NCI-H524 (cell line): ENCODE measurements around the gene RANBP3.
"Not testable (repeated sequence)": the region's sequence is repeated elsewhere in the genome, so short reads cannot be mapped to it uniquely, and the experiment has no call there.

Experiments used
- DNase-seq, 2 experiments: peaks; one replicate each; lab custom pipeline; 2025; lab: John Stamatoyannopoulos, UW

RANBP3 gene, protein sequence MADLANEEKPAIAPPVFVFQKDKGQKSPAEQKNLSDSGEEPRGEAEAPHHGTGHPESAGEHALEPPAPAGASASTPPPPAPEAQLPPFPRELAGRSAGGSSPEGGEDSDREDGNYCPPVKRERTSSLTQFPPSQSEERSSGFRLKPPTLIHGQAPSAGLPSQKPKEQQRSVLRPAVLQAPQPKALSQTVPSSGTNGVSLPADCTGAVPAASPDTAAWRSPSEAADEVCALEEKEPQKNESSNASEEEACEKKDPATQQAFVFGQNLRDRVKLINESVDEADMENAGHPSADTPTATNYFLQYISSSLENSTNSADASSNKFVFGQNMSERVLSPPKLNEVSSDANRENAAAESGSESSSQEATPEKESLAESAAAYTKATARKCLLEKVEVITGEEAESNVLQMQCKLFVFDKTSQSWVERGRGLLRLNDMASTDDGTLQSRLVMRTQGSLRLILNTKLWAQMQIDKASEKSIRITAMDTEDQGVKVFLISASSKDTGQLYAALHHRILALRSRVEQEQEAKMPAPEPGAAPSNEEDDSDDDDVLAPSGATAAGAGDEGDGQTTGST

DNA sequence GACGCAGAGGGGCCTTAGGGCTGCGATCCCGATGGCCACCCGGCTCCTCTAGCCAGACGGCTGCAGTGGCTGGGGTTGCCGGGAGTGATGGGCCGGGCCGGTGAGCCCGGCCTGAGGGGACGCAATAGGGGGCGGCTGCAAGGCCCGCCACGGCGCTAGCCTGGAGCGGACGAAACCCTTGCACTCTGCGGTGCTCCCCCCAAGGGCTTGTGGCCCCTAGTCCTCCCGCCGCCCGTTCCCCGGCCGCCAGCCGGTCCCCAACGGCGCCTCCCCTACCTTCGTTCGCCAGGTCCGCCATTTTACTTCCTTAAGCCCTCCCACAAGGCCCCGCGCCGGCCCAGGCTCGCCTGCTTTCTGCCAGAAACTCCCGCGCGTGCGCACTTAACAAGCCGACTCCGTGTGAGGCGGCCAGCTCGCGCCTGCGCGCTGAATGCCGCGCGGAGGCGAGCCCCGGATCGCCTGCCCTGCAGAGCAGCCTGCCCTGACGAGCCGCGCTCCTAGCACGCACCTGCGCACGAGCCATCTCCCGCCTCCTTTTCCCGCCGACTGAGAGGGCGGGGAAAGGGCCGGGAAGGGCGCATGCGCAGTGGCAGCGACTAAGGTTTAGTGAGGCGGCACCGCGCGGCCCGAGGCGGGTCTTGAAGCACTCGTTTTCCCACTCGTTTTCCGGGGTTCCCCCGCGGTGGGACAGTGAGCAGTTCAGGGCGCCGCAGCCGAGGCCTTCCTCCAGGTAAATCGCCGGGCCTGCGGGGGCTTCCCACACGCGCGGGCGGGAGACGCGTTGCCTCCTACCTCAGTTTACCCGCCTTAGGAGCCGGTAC is at the start of gene RANBP3:
Gene RANBP3 (minus strand): TSS at position 356 of the 821 bp plus-strand sequence. CDS start 58 bp downstream, at position 298.
- DNase-seq, result peak; percentile 99 to 100

GRCh38 chr19:6026390-6027227 is 48.7 kb upstream of the RANBP3 start:
- DNase-seq, result no peak

DNA sequence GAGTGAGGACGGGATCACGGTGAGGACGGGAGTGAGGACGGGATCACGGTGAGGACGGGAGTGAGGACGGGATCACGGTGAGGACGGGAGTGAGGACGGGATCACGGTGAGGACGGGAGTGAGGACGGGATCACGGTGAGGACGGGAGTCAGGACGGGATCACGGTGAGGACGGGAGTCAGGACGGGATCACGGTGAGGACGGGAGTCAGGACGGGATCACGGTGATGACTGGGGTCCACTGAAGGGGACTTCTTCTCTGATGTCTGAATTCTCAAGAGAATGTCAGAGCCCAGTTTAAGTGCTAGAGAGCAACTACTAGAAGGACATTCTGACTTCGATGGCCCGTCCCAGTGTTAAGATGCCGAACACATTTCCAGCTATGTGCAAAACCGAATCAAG is 46.8 kb upstream of the RANBP3 start:
- not testable (repeated sequence) for DNase-seq

GRCh38 chr19:6023936-6024335 is 46.0 kb upstream of the RANBP3 start:
- no peak for DNase-seq

- no peak for DNase-seq
Observed at GRCh38 chr19:6023085-6023682, 45.2 kb upstream of the RANBP3 start.

- DNase-seq, result no peak
Observed at GRCh38 chr19:6022570-6023064, 44.7 kb upstream of the RANBP3 start.

- peak; percentile 72 to 86 for DNase-seq
Observed at GRCh38 chr19:6021878-6022569, 44.1 kb upstream of the RANBP3 start.

- DNase-seq, result no peak
Observed at GRCh38 chr19:6020972-6021805, 43.2 kb upstream of the RANBP3 start.

DNA sequence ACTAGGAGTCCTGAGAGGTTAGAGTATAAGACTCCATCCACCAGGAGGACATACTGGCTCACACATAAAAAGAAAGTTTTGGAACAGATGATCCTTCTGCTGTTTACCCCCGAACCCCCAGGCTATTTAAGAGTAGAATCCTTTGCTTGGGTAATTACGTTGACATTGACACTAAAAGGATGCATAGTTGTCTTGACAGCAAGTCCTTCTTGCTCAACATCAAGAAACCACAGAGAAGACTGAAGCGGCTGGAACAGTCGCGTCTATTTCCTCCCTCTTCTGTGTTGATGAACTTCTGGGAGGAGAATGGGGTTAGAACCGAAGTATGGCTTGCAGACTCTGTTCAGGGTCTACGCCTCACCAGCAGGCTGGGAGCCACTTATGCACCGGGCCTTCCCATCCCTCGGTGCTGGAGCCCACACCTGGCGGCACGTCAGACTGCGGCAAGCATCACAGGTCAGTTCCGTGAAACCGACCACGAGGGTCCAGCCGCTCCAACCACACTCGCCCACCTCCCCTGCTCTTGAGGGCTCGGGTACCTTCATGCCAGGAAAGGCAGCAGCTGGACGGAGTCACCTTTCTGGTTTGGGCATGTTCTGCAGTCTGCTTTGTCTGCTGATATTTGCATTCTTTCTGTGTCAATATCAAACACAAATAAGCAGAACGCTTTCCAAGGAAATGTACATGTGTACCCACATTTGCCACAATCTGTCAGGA is 42.4 kb upstream of the RANBP3 start:
- DNase-seq, result no peak

GRCh38 chr19:6018786-6019185 is 40.8 kb upstream of the RANBP3 start:
- DNase-seq, result no peak

DNA sequence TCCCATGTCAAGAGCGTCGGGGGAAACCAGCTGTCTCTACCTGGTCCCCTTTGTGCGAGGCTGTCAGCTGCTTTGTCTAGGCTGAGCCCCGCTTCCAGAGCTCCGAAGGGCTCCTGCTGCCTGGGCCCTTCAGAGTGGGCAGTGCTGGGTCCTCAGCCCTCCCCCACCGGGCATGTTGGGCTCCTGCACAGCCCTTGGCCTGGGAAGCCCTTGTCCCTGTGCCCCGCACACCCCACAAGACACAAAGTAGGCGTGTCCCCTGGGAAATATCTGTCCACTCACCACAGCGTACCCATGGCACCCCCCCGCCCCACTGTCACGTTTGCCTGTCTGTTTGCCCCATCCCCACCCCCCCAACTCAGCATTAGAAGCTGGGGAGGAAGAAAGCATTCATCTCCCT is 39.6 kb upstream of the RANBP3 start:
- DNase-seq, result no peak

GRCh38 chr19:6015841-6016545 is 38.1 kb upstream of the RANBP3 start:
- DNase-seq, result no peak

- peak; percentile 49 to 90 for DNase-seq
Observed at GRCh38 chr19:6014551-6015135, 36.7 kb upstream of the RANBP3 start.

DNA sequence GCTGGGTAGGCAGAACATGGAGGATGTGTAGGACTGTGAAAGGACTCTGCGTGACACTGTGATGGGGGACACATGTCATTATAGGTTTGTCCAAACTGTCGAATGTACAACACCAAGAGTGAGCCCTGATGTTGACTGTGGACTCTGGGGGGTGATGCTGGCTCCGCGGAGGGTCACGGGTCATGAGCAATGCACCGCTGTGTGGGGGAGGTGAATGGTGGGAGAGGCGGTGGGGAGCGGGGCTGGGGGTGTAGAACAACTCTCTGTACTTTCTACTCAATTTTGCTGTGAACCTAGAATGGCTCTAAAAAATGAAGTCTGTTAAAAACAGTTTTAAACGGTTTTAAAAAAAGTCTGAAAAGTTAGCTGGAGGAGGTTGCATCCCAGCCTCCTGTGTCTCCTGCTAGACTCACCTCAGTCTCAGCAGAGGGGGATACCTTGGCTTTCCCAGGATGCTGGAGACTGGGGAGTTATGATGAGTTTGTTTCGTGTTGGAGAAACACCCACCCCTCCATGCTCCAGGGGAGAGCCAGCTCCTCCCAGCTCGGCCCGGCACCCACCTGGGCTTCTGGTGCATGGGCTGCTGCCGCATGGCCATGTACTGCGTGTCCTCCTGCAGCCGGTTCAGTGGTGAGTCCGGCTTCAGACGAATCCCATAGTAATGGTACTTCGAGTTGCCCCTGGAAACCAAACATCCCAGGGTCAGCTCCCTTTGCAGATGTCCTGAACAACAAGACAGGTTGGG is 34.7 kb upstream of the RANBP3 start:
- no peak for DNase-seq

DNA sequence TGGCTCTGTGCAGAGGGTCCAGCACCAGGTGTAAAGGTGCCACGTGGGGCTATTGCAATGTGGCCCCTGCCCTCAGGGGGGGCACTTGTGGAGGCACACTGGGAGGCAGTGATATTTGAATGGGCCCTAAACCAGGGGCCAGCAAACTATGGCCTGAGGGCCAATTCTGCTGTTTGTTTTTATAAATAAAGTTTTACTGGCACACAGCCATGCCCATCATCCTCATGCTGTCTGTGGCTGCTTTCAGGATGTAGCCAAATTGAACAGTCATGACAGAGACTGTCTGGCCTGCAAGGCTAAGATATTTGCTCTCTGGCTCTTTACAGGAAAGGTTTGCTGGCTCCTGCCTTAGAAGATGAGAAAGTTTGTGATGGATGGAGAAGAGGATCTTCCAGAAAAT is 33.9 kb upstream of the RANBP3 start:
- no peak for DNase-seq

GRCh38 chr19:6011206-6011605 is 33.3 kb upstream of the RANBP3 start:
- peak in 1 of 2 experiments; percentile 9 for DNase-seq

DNA sequence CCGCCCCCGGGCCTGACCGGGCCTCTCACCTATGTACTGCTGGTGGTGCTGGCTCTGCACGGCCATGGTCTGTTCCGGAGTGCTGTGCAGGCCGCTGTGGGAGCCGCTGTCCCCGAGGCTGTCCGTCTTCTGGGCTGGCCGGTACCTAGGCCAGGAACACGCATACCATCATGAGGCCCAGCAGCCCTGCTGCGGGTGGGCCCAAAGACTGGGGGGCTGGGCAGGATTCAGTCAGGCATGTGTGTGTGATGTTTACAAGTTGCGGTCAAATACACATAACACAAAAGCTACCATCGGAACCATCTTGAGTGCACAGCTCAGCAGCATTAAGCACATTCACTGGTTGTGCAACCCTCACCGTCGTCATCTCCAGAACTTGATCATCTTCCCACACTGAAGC is 32.2 kb upstream of the RANBP3 start:
- no peak for DNase-seq
